DND-41 (cell line): ENCODE measurements around the gene MTA3.

Experiments
- CTCF ChIP-seq: IDR thresholded peaks from 2 replicates; pipeline ENCODE4 v1.5.1; 2012; ENCODE audit warnings: borderline replicate concordance, low read length, moderate library complexity, mild to moderate bottlenecking; ENCODE audit not compliant: poor library complexity, severe bottlenecking; ENCODE audit errors: extremely low read depth
- EZH2 ChIP-seq: IDR thresholded peaks from 3 replicates; pipeline ENCODE4 v1.6.1; 2012; ENCODE audit warnings: borderline replicate concordance, low read depth, mild to moderate bottlenecking, moderate library complexity, low read length, inconsistent platforms; ENCODE audit not compliant: severe bottlenecking

- no peak for TF ChIP-seq EZH2
- no peak for TF ChIP-seq CTCF
Observed at GRCh38 chr2:42764096-42764495, 195.7 kb downstream of the MTA3 start, which contains the start of gene OXER1.
